ENCODE measurements around the gene BRD9. TPM values are rescaled to one million over a fixed set of nuclear protein-coding genes. Genes with fewer than 3 reads are reported as not detected.
A peak's percentile ranks its signal among the peaks of the same experiment; 100 is the strongest.
"Not testable (repeated sequence)": the region's sequence is repeated elsewhere in the genome, so short reads cannot be mapped to it uniquely, and the experiment has no call there.

BRD9 gene
- total RNA-seq, 4 donors from 2014 or later = 29.6 to 91.3 (median 37.9) TPM

GRCh38 chr5:845031-845675 is 47.4 kb downstream of the BRD9 start:
- H3K4me1 ChIP-seq; H3K4me3 ChIP-seq; H3K27me3 ChIP-seq; H3K9me3 ChIP-seq; intact Hi-C loops (cut with DNase I; ENCODE audit: low total_unique reads); in situ Hi-C loops (cut with MboI; ENCODE audit: low pct_ligation_motif_present in 1 of 4, low pct_unique_long_range_greater_than_20kb in 1 of 4, low sequenced_read_pairs in 3 of 4); H3K27ac ChIP-seq; H3K36me3 ChIP-seq: not testable (repeated sequence)
- peak; percentile 7 for DNase-seq
- WGBS, 2 donors (ENCODE audit: low coverage in 1 of 2) = 87 to 95% methylated on average over 7 to 16 of the region's 21 CpGs

GRCh38 chr5:844426-844825 is 48.2 kb downstream of the BRD9 start:
- H3K4me3 ChIP-seq; DNase-seq; H3K27me3 ChIP-seq; H3K36me3 ChIP-seq; intact Hi-C loops (cut with DNase I; ENCODE audit: low total_unique reads); H3K4me1 ChIP-seq; H3K27ac ChIP-seq; in situ Hi-C loops (cut with MboI; ENCODE audit: low pct_ligation_motif_present in 1 of 4, low pct_unique_long_range_greater_than_20kb in 1 of 4, low sequenced_read_pairs in 3 of 4); H3K9me3 ChIP-seq: not testable (repeated sequence)
- 80 to 90% methylated on average over 1 to 16 of the region's 16 CpGs for WGBS, 2 donors (ENCODE audit: low coverage in 1 of 2)

- WGBS, 2 donors (ENCODE audit: low coverage in 1 of 2) = 57 to 86% methylated on average over 1 to 21 of the region's 22 CpGs
- H3K27me3 ChIP-seq; H3K4me1 ChIP-seq; H3K9me3 ChIP-seq; H3K4me3 ChIP-seq; H3K27ac ChIP-seq; in situ Hi-C loops (cut with MboI; ENCODE audit: low pct_ligation_motif_present in 1 of 4, low pct_unique_long_range_greater_than_20kb in 1 of 4, low sequenced_read_pairs in 3 of 4); H3K36me3 ChIP-seq; intact Hi-C loops (cut with DNase I; ENCODE audit: low total_unique reads): not testable (repeated sequence)
- DNase-seq = peak; percentile 8
Measured at GRCh38 chr5:843926-844325, 48.7 kb downstream of the BRD9 start.

- intact Hi-C loops (cut with DNase I; ENCODE audit: low total_unique reads); H3K9me3 ChIP-seq; DNase-seq; H3K4me3 ChIP-seq; H3K36me3 ChIP-seq; H3K27ac ChIP-seq; H3K27me3 ChIP-seq; in situ Hi-C loops (cut with MboI; ENCODE audit: low pct_ligation_motif_present in 1 of 4, low pct_unique_long_range_greater_than_20kb in 1 of 4, low sequenced_read_pairs in 3 of 4); H3K4me1 ChIP-seq: not testable (repeated sequence)
- WGBS, 2 donors (ENCODE audit: low coverage in 1 of 2) = no CpG with 5 or more reads among the region's 26 CpGs
Measured at GRCh38 chr5:843371-843770, 49.2 kb downstream of the BRD9 start.

- H3K27me3 ChIP-seq; H3K36me3 ChIP-seq; H3K27ac ChIP-seq; DNase-seq; H3K9me3 ChIP-seq; H3K4me1 ChIP-seq; in situ Hi-C loops (cut with MboI; ENCODE audit: low pct_ligation_motif_present in 1 of 4, low pct_unique_long_range_greater_than_20kb in 1 of 4, low sequenced_read_pairs in 3 of 4); H3K4me3 ChIP-seq; intact Hi-C loops (cut with DNase I; ENCODE audit: low total_unique reads): not testable (repeated sequence)
- 90% methylated on average over 24 of the region's 32 CpGs; no CpG with 5 or more reads in 1 of the 2 donors for WGBS, 2 donors (ENCODE audit: low coverage in 1 of 2)
Measured at GRCh38 chr5:842402-843221, 50.0 kb downstream of the BRD9 start.

GRCh38 chr5:841531-842401 is 50.8 kb downstream of the BRD9 start:
- intact Hi-C loops (cut with DNase I; ENCODE audit: low total_unique reads); in situ Hi-C loops (cut with MboI; ENCODE audit: low pct_ligation_motif_present in 1 of 4, low pct_unique_long_range_greater_than_20kb in 1 of 4, low sequenced_read_pairs in 3 of 4): not testable (repeated sequence)

GRCh38 chr5:840974-841435 is 51.6 kb downstream of the BRD9 start:
- H3K9me3 ChIP-seq; in situ Hi-C loops (cut with MboI; ENCODE audit: low pct_ligation_motif_present in 1 of 4, low pct_unique_long_range_greater_than_20kb in 1 of 4, low sequenced_read_pairs in 3 of 4); intact Hi-C loops (cut with DNase I; ENCODE audit: low total_unique reads); H3K27me3 ChIP-seq; H3K4me1 ChIP-seq; DNase-seq; H3K4me3 ChIP-seq; H3K27ac ChIP-seq; H3K36me3 ChIP-seq: not testable (repeated sequence)
- 89% methylated on average over 10 of the region's 10 CpGs; no CpG with 5 or more reads in 1 of the 2 donors for WGBS, 2 donors (ENCODE audit: low coverage in 1 of 2)

More at GRCh38 chr5:841531-842401, 50.8 kb downstream of the BRD9 start:
- not testable (repeated sequence) for H3K27ac ChIP-seq, H3K4me3 ChIP-seq, H3K4me1 ChIP-seq, H3K36me3 ChIP-seq, DNase-seq, H3K27me3 ChIP-seq, H3K9me3 ChIP-seq
- WGBS, 2 donors (ENCODE audit: low coverage in 1 of 2) = 79 to 100% methylated on average over 1 to 14 of the region's 15 CpGs

- H3K9me3 ChIP-seq; in situ Hi-C loops (cut with MboI; ENCODE audit: low pct_ligation_motif_present in 1 of 4, low pct_unique_long_range_greater_than_20kb in 1 of 4, low sequenced_read_pairs in 3 of 4); intact Hi-C loops (cut with DNase I; ENCODE audit: low total_unique reads); H3K27ac ChIP-seq; H3K4me1 ChIP-seq; H3K27me3 ChIP-seq; H3K4me3 ChIP-seq; DNase-seq; H3K36me3 ChIP-seq: not testable (repeated sequence)
- WGBS, 2 donors (ENCODE audit: low coverage in 1 of 2) = 82 to 85% methylated on average over 3 to 21 of the region's 21 CpGs
Measured at GRCh38 chr5:840118-840973, 52.3 kb downstream of the BRD9 start.

- DNase-seq; H3K27ac ChIP-seq; H3K4me1 ChIP-seq; H3K9me3 ChIP-seq; in situ Hi-C loops (cut with MboI; ENCODE audit: low pct_ligation_motif_present in 1 of 4, low pct_unique_long_range_greater_than_20kb in 1 of 4, low sequenced_read_pairs in 3 of 4); intact Hi-C loops (cut with DNase I; ENCODE audit: low total_unique reads); H3K4me3 ChIP-seq; H3K36me3 ChIP-seq; H3K27me3 ChIP-seq: not testable (repeated sequence)
- 92% methylated on average over 10 of the region's 10 CpGs; no CpG with 5 or more reads in 1 of the 2 donors for WGBS, 2 donors (ENCODE audit: low coverage in 1 of 2)
Measured at GRCh38 chr5:838431-838851, 54.2 kb downstream of the BRD9 start.

All from transverse colon (tissue), 4 donors.